MM.1S (cell line): ENCODE data around the gene TMEM125.

Experiments
- DNase-seq: peaks from one replicate; pipeline ENCODE4 v3.0.0-alpha.2; 2015
- H2AFZ ChIP-seq: fragments of 300-600 bp; sonication (generic); 2 replicates; pipeline ENCODE4 v1.6.0; 2016; ENCODE audit warnings: antibody characterized with exemption, low read length
- H3F3A ChIP-seq: fragments of 300-600 bp; sonication (generic); 2 replicates; pipeline ENCODE4 v1.6.1; 2016; ENCODE audit warnings: mild to moderate bottlenecking, antibody characterized with exemption, low read length, moderate library complexity, mixed read lengths; ENCODE audit not compliant: insufficient read depth
- H3K27ac ChIP-seq: fragments of 300-600 bp; sonication (generic); 2 replicates; pipeline ENCODE4 v1.5.1; 2016; ENCODE audit warnings: mild to moderate bottlenecking, low read length
- H3K27me3 ChIP-seq: fragments of 300-600 bp; sonication (generic); replicated peaks from 2 replicates; pipeline ENCODE4 v1.6.0; 2016; ENCODE audit warnings: low read length; ENCODE audit not compliant: insufficient read depth
- H3K36me3 ChIP-seq: fragments of 300-600 bp; sonication (generic); replicated peaks from 2 replicates; pipeline ENCODE4 v1.6.1; 2016; ENCODE audit warnings: mild to moderate bottlenecking, low read length, mixed read lengths; ENCODE audit not compliant: insufficient read depth
- H3K4me1 ChIP-seq: fragments of 300-600 bp; sonication (generic); 2 replicates; pipeline ENCODE4 v1.6.1; 2016; ENCODE audit warnings: low read length, mixed read lengths
- H3K4me2 ChIP-seq: fragments of 300-600 bp; sonication (generic); 2 replicates; pipeline ENCODE4 v1.6.0; 2016; ENCODE audit warnings: low read depth, low read length
- H3K4me3 ChIP-seq: fragments of 300-600 bp; sonication (generic); 2 replicates; pipeline ENCODE4 v1.5.1; 2016; ENCODE audit warnings: low read length, mixed read lengths
- H3K79me2 ChIP-seq: fragments of 300-600 bp; sonication (generic); 2 replicates; pipeline ENCODE4 v1.6.1; 2016; ENCODE audit warnings: mixed run types, low read length, mixed read lengths
- H3K9ac ChIP-seq: fragments of 300-600 bp; sonication (generic); 2 replicates; pipeline ENCODE4 v1.6.1; 2016; ENCODE audit warnings: low read length, mixed read lengths
- H3K9me2 ChIP-seq: fragments of 300-600 bp; sonication (generic); replicated peaks from 2 replicates; pipeline ENCODE4 v1.6.1; 2016; ENCODE audit warnings: mild to moderate bottlenecking, low read length, mixed read lengths; ENCODE audit not compliant: insufficient read depth
- H3K9me3 ChIP-seq: fragments of 300-600 bp; sonication (generic); replicated peaks from 2 replicates; pipeline ENCODE4 v1.6.1; 2016; ENCODE audit warnings: mild to moderate bottlenecking, low read length, mixed read lengths; ENCODE audit not compliant: insufficient read depth
- H4K20me1 ChIP-seq: fragments of 300-600 bp; sonication (generic); 2 replicates; pipeline ENCODE4 v1.6.1; 2016; ENCODE audit warnings: mild to moderate bottlenecking, low read length, moderate library complexity, mixed read lengths; ENCODE audit not compliant: insufficient read depth
- EZH2 ChIP-seq: fragments of 300-600 bp; sonication (generic); optimal IDR thresholded peaks from 2 replicates; pipeline ENCODE3; 2017; ENCODE audit warnings: low read depth, mild to moderate bottlenecking, antibody characterized with exemption, low read length, mixed read lengths
- EZH2phosphoT487 ChIP-seq: fragments of 300-600 bp; sonication (generic); IDR thresholded peaks from 2 replicates; pipeline ENCODE4 v1.6.1; 2018; ENCODE audit warnings: antibody characterized with exemption, low read length
- TF ChIP-seq, protein P1 (sequence below): fragments of 300-600 bp; sonication (generic); IDR thresholded peaks from 2 replicates; pipeline ENCODE4 v1.5.1; 2016; ENCODE audit warnings: antibody characterized with exemption, low read length, mixed read lengths

TMEM125 gene

GRCh38 chr1:43315963-43316737, 46.4 kb downstream of the TMEM125 start:
- no peak overlapping the region for H2AFZ ChIP-seq
- H3K4me3 ChIP-seq = no peak overlapping the region
- H3K9ac ChIP-seq = no peak overlapping the region
- H3K36me3 ChIP-seq = no peaks in the 10 kb centered on the region
- peaks cover 10% of the 10 kb centered on the region; the same call in 1 of the 2 replicates for H3K27me3 ChIP-seq
- H3K4me1 ChIP-seq = no peaks in the 10 kb centered on the region
- H3K79me2 ChIP-seq = no peaks in the 10 kb centered on the region
- no peak overlapping the region for H3K4me2 ChIP-seq
- no peaks in the 10 kb centered on the region for H3K9me3 ChIP-seq
- H4K20me1 ChIP-seq = no peaks in the 10 kb centered on the region
- TF ChIP-seq EZH2 (no peak), EZH2phosphoT487 (no peak)
- TF ChIP-seq, protein P1, sequence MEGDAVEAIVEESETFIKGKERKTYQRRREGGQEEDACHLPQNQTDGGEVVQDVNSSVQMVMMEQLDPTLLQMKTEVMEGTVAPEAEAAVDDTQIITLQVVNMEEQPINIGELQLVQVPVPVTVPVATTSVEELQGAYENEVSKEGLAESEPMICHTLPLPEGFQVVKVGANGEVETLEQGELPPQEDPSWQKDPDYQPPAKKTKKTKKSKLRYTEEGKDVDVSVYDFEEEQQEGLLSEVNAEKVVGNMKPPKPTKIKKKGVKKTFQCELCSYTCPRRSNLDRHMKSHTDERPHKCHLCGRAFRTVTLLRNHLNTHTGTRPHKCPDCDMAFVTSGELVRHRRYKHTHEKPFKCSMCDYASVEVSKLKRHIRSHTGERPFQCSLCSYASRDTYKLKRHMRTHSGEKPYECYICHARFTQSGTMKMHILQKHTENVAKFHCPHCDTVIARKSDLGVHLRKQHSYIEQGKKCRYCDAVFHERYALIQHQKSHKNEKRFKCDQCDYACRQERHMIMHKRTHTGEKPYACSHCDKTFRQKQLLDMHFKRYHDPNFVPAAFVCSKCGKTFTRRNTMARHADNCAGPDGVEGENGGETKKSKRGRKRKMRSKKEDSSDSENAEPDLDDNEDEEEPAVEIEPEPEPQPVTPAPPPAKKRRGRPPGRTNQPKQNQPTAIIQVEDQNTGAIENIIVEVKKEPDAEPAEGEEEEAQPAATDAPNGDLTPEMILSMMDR = no peak
- DNase-seq = no peak
- H3F3A ChIP-seq = no peaks in the 10 kb centered on the region
- no peaks in the 10 kb centered on the region for H3K9me2 ChIP-seq
- H3K27ac ChIP-seq = no peak overlapping the region

GRCh38 chr1:43316738-43317520, 47.1 kb downstream of the TMEM125 start:
- no peaks in the 10 kb centered on the region for H3K79me2 ChIP-seq
- no peaks in the 10 kb centered on the region for H3K9me3 ChIP-seq
- H3K27ac ChIP-seq = no peak overlapping the region
- H3K36me3 ChIP-seq = no peaks in the 10 kb centered on the region
- H3K9ac ChIP-seq = no peak overlapping the region
- no peak overlapping the region for H3K4me2 ChIP-seq
- H3K4me3 ChIP-seq = no peak overlapping the region
- no peaks in the 10 kb centered on the region for H3K4me1 ChIP-seq
- H3K9me2 ChIP-seq = no peaks in the 10 kb centered on the region
- 0 out of 2 replicates have a peak, but pooled peaks cover 3% of the 10 kb centered on the region for H3K27me3 ChIP-seq
- TF ChIP-seq, protein P1 = 0 out of 2 replicates have a peak, but pooled peaks have one; percentile 6
- TF ChIP-seq EZH2 (no peak), EZH2phosphoT487 (no peak)
- no peak for DNase-seq
- no peaks in the 10 kb centered on the region for H3F3A ChIP-seq
- H4K20me1 ChIP-seq = no peaks in the 10 kb centered on the region
- H2AFZ ChIP-seq = no peak overlapping the region

DNA sequence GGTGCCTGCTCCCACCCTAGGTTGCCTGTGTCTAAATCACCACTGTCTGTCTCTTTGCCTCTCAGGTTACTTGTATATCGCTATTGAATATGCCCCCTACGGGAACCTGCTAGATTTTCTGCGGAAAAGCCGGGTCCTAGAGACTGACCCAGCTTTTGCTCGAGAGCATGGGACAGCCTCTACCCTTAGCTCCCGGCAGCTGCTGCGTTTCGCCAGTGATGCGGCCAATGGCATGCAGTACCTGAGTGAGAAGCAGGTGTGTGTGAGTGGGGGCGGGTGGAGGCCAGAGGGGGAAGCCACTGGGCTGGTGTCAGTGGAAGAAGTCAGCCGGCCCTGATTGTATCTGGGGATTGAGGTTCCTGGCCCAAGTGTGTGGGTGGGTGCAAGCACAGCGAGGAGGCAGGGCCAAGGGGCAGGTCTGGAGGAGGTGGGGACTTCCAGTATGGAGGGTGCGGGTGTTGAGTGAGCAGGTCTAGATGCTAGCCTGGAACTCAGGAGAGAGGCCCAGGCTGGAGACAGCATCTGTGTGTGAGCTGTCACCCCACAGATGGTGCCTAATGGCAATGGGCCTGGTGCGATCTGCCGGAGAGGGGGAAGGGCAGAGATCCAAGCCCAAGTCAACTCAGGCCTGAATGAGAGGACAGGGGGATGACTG, 48.2 kb downstream of the TMEM125 start:
- no peaks in the 10 kb centered on the region for H3K27me3 ChIP-seq

More for the DNA sequence above, 48.2 kb downstream of the TMEM125 start:
- no peak overlapping the region for H3K4me2 ChIP-seq
- H4K20me1 ChIP-seq = no peaks in the 10 kb centered on the region
- no peak for DNase-seq
- no peaks in the 10 kb centered on the region for H3K9me2 ChIP-seq
- no peak overlapping the region for H3K27ac ChIP-seq
- no peaks in the 10 kb centered on the region for H3F3A ChIP-seq
- H3K36me3 ChIP-seq = no peaks in the 10 kb centered on the region
- H3K4me3 ChIP-seq = no peak overlapping the region
- TF ChIP-seq EZH2 = no peak
- TF ChIP-seq EZH2phosphoT487 = no peak
- TF ChIP-seq, protein P1 = no peak
- H3K9ac ChIP-seq = no peak overlapping the region
- H2AFZ ChIP-seq = no peak overlapping the region
- H3K79me2 ChIP-seq = no peaks in the 10 kb centered on the region
- no peaks in the 10 kb centered on the region for H3K4me1 ChIP-seq
- no peaks in the 10 kb centered on the region for H3K9me3 ChIP-seq
